Stimulated activated CD8-positive, alpha-beta memory T cell treated with anti-CD3 and anti-CD28 coated beads, Interleukin-4, amount 100 ng/mL, for 48 hours (primary cell): Measurements from ENCODE around the gene RPL18A.

Source experiments
- DNase-seq: peaks from one replicate; pipeline ENCODE4 v3.0.0-alpha.2; 2020

Gene RPL18A

DNA sequence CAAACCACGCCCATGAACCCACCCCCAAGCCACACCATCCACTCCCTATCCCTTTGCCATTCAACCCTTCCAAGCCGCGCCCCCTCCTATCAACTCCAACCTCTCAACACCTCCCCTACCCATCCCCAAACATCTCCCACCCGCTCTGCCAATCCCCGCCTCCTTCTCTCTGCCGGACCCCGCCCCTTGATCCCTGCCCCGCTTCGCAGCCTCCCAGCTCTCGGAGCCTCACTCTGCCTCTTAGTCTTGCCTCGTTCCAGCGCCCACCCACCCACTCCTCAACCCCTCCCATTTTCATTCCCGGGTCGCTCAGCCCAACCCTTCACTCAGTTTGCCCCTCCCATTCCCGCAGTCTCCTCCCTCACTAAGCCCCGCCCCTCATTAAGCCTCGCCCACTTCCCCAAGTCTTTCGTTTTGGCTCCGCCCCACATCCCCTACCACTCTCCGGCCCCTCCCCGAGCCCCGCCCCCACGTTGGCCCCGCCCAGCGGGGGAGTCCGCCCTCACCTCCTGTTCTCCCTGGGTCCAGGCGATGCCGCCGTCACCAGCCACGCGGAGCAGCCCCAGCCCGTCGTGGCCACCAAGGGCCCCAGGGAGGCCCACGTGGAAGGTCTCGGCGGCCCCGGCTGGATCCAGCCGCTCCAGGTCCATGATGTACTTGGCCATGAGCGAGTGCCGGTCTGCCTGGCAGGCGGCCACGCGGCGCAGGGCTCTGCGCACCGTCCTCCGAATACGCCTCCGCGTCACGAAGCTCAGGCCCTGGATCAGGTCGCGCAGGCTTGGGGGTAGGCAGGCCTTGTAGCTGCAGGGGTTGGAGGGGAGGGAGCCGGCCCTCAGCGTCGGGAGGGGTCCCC is 17.7 kb upstream of the RPL18A start:
- DNase-seq = peak; percentile 89

DNA sequence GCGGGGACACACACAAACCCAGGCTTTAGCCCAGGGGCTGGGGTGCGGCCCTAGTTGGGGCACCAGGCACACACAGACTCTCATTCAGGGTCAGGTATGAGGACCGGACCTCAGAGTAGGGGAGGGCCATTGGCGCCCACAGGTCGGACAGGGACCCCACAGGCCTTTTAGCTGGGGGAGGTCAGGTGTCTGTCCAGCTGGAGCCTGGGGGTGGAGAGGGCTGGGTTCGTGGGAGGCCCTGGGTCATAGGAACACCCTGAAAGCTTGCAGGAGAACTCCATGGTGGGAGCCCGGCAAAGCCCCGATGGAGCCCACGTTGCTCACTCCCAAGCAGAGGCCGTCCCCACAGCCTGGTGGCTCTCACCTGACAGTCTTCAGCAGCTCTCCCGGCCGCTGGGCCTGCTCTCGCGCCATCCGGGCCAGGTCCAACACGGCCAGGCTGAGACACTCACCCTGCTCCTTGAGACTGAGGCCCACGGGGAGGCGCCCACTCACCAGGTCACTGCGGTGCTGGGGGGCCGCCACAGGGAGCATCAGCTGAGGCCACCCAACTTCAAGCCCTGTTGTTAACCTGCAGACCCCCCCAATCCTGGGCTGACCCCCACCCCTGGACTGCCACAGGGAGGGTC is 16.9 kb upstream of the RPL18A start:
- DNase-seq = no peak

DNA sequence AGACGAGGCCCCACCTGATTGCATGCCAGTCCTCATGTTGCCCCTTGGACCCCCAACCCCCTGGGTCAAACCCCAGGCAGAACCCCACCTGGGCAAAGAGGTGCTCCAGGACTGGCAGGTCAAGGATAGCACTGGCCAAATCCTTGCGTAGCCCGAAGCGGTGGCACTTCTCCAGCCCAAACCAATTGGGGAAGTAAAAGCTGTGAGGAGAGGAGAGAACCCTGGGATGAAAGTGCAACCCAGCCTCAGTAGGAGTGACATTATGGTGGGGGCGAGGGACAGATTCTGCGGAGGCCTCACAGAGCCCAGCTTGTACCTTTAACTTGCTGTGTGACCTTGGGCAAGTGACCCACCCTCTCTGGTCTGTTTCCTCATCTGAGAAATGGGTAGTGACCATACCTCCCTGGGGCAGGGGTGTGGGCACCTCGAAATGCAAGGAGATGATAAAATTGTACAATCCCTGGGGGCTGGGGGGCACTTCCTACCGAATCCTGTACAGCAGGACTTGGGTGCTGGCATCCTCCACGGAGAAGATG is 16.4 kb upstream of the RPL18A start:
- no peak for DNase-seq

GRCh38 chr19:17843908-17844490 is 15.7 kb upstream of the RPL18A start:
- no peak for DNase-seq

GRCh38 chr19:17846146-17846545 is 13.6 kb upstream of the RPL18A start:
- no peak for DNase-seq

- DNase-seq = peak; percentile 95
Measured at GRCh38 chr19:17847538-17848366, 12.0 kb upstream of the RPL18A start, which contains the start of gene JAK3. JAK3 (minus strand) TSS chr19:17847982; CDS start chr19:17844417, 3,565 bp downstream.

GRCh38 chr19:17848595-17849292 is 11.0 kb upstream of the RPL18A start:
- no peak for DNase-seq

GRCh38 chr19:17854061-17854460 is 5.6 kb upstream of the RPL18A start:
- DNase-seq = no peak

- DNase-seq = peak; percentile 99
Measured at GRCh38 chr19:17855280-17856152, 4.2 kb upstream of the RPL18A start.

- no peak for DNase-seq
Measured at GRCh38 chr19:17860331-17860992, 752 bp downstream of the RPL18A start.

DNA sequence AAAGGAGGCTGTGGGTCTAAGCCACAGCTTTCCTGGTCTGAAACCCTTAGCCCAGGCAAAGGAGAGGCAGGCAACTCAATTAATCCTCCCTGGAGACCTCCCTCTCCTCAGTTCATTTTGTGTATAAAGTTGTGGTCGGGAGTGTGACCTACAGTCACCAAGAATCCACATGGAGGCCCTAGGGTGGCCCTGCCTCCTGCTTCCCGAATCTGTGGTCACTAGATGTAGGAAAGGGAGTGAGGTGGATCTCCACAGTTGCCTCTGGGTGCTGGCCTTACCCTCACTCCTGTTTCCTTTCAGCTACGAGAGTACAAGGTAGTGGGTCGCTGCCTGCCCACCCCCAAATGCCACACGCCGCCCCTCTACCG is 1.3 kb downstream of the RPL18A start:
- no peak for DNase-seq

- DNase-seq = no peak
Measured at GRCh38 chr19:17861542-17862402, 2.1 kb downstream of the RPL18A start.

GRCh38 chr19:17862711-17863519 is 3.2 kb downstream of the RPL18A start:
- DNase-seq = no peak

GRCh38 chr19:17863520-17864182 is 3.9 kb downstream of the RPL18A start:
- no peak for DNase-seq

DNA sequence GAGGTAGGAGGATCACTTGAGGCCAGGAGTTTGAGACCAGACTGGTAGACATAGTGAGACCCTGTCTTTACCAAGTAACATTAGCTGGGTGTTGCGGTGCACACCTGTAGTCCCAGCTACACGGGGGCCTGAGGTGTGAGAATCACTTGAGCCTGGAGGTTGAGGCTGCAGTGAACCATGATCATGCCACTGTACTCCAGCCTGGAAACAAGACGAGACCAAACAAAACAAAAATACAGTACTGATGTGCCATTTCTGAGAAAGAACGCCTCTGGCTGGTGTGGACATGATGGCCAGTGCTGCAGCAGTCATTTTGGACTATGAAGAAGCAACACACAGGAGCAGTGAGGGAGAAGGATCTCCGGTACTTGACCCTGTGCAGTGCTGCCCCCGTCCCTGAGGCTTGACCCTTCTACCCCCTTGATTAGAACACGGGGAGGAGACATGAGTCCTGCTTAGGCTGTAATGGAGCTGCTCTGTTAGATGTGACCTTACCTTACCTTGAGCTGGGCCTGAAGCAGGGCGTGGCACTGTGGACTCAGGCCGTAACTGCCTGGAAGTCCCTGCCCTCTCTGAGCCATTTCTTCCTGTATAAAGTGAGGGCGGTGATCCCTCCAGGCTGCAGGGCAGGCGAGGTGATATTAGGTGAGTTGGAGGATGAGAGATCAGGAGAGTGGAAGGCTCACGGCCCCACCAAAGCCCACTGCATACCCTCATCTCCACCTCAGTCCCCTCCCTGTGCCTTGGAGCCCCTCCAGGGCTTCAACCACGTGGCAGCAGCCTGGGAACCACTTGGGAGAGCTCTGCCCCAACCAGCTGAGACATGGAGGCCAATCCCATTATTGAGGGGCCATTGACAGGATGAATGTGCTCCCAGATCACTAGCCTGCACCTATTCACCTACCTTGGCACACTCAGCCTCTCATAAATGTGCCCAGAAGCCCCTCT is 5.9 kb downstream of the RPL18A start:
- DNase-seq = no peak

DNA sequence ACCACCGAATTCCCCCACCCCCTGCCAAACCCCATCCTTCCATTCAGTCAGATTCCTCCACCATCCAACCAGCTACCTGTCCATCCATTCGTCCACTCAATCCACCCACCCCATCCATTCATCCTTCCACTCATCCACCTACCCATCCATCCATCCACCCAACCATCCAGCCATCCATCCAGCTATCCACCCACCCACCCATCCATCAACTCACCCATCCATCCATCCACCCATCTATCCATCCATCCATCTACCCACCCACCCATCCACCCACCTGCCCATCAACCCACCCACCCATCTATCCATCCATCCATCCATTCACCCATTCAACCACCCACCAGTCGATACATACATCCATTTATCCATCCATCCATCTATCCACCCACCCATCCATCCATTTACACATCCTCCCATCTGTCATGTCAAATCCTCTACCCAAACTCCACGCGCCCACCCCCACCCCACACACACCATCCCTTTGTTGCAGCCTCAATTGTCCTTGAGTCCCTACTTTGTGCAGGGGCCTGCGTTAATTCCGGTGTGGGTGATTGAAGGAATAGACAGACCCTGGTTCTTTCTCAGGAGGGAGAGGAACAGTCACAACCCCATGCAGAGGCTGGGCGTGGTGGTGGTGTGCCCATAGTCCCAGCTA is 6.7 kb downstream of the RPL18A start:
- no peak for DNase-seq
